HG03045 (cell line): ENCODE measurements around the gene MTTP.

ENCODE experiments used
- ATAC-seq: cut with Tn5 transposase; IDR thresholded peaks from one replicate; pipeline ENCODE4 v1.9.1; 2021; ENCODE audit warnings: mild to moderate bottlenecking, moderate library complexity; ENCODE audit not compliant: unreplicated experiment

MTTP gene

GRCh38 chr4:99591757-99592156, 17.1 kb downstream of the MTTP start:
- ATAC-seq, result no peak

GRCh38 chr4:99593781-99594641, 19.4 kb downstream of the MTTP start:
- peak; percentile 74 for ATAC-seq

- ATAC-seq, result no peak
Observed at GRCh38 chr4:99594818-99595217, 20.2 kb downstream of the MTTP start.

GRCh38 chr4:99606716-99607115, 32.1 kb downstream of the MTTP start:
- no peak for ATAC-seq

GRCh38 chr4:99608417-99608816, 33.8 kb downstream of the MTTP start:
- no peak for ATAC-seq

- no peak for ATAC-seq
Observed at GRCh38 chr4:99610605-99611175, 36.1 kb downstream of the MTTP start.

- no peak for ATAC-seq
Observed at GRCh38 chr4:99612281-99612680, 37.7 kb downstream of the MTTP start.

- ATAC-seq, result no peak
Observed at GRCh38 chr4:99612704-99613103, 38.1 kb downstream of the MTTP start.

- no peak for ATAC-seq
Observed at GRCh38 chr4:99614491-99614890, 39.9 kb downstream of the MTTP start.

GRCh38 chr4:99615170-99615820, 40.7 kb downstream of the MTTP start:
- no peak for ATAC-seq

- ATAC-seq, result no peak
Observed at GRCh38 chr4:99617374-99617773, 42.8 kb downstream of the MTTP start.

GRCh38 chr4:99622341-99622740, 47.7 kb downstream of the MTTP start:
- ATAC-seq, result no peak

- peak; percentile 78 for ATAC-seq
Observed at GRCh38 chr4:99624141-99624719, 49.6 kb downstream of the MTTP start.

GRCh38 chr4:99625369-99625768, 50.7 kb downstream of the MTTP start:
- peak; percentile 45 for ATAC-seq

GRCh38 chr4:99628040-99628439, 53.4 kb downstream of the MTTP start:
- ATAC-seq, result no peak

- no peak for ATAC-seq
Observed at GRCh38 chr4:99629962-99630554, 55.4 kb downstream of the MTTP start.

GRCh38 chr4:99630857-99631360, 56.3 kb downstream of the MTTP start:
- no peak for ATAC-seq

- no peak for ATAC-seq
Observed at GRCh38 chr4:99633772-99634171, 59.1 kb downstream of the MTTP start.

- no peak for ATAC-seq
Observed at GRCh38 chr4:99634742-99635360, 60.2 kb downstream of the MTTP start.

GRCh38 chr4:99635601-99636000, 61.0 kb downstream of the MTTP start:
- ATAC-seq, result no peak

- no peak for ATAC-seq
Observed at GRCh38 chr4:99636422-99636821, 61.8 kb downstream of the MTTP start.
